HG03066 (cell line): Measurements from ENCODE around the gene SLC8A1.

Experiments
- ATAC-seq: cut with Tn5 transposase; IDR thresholded peaks from one replicate; pipeline ENCODE4 v1.9.1; 2021; ENCODE audit warnings: low read depth; ENCODE audit not compliant: unreplicated experiment

The SLC8A1 gene

GRCh38 chr2:40321822-40322221 is 130.1 kb downstream of the SLC8A1 start:
- no peak for ATAC-seq

- peak; percentile 75 for ATAC-seq
Measured at GRCh38 chr2:40321016-40321623, 130.8 kb downstream of the SLC8A1 start.

GRCh38 chr2:40318921-40319320 is 133.0 kb downstream of the SLC8A1 start:
- no peak for ATAC-seq

GRCh38 chr2:40317761-40318160 is 134.1 kb downstream of the SLC8A1 start:
- no peak for ATAC-seq

GRCh38 chr2:40317046-40317445 is 134.8 kb downstream of the SLC8A1 start:
- ATAC-seq: no peak

- ATAC-seq: no peak
Measured at GRCh38 chr2:40316620-40317019, 135.3 kb downstream of the SLC8A1 start.

- ATAC-seq: no peak
Measured at GRCh38 chr2:40315683-40316082, 136.2 kb downstream of the SLC8A1 start.

GRCh38 chr2:40311026-40311425 is 140.9 kb downstream of the SLC8A1 start:
- ATAC-seq: no peak

- no peak for ATAC-seq
Measured at GRCh38 chr2:40310303-40310702, 141.6 kb downstream of the SLC8A1 start.

GRCh38 chr2:40304340-40304739 is 147.6 kb downstream of the SLC8A1 start:
- no peak for ATAC-seq

GRCh38 chr2:40303746-40304145 is 148.1 kb downstream of the SLC8A1 start:
- no peak for ATAC-seq

GRCh38 chr2:40302751-40303325 is 149.1 kb downstream of the SLC8A1 start:
- ATAC-seq: no peak

- no peak for ATAC-seq
Measured at GRCh38 chr2:40300391-40300790, 151.5 kb downstream of the SLC8A1 start.

- no peak for ATAC-seq
Measured at GRCh38 chr2:40299781-40300180, 152.1 kb downstream of the SLC8A1 start.

GRCh38 chr2:40299173-40299572 is 152.7 kb downstream of the SLC8A1 start:
- ATAC-seq: no peak

- ATAC-seq: no peak
Measured at GRCh38 chr2:40298026-40298425, 153.9 kb downstream of the SLC8A1 start.

GRCh38 chr2:40292291-40292690 is 159.6 kb downstream of the SLC8A1 start:
- ATAC-seq: no peak

- ATAC-seq: no peak
Measured at GRCh38 chr2:40289771-40290404, 162.0 kb downstream of the SLC8A1 start.

- no peak for ATAC-seq
Measured at GRCh38 chr2:40287773-40288172, 164.1 kb downstream of the SLC8A1 start.

- ATAC-seq: no peak
Measured at GRCh38 chr2:40287195-40287594, 164.7 kb downstream of the SLC8A1 start.

GRCh38 chr2:40286721-40287120 is 165.2 kb downstream of the SLC8A1 start:
- ATAC-seq: no peak

- no peak for ATAC-seq
Measured at GRCh38 chr2:40285391-40285790, 166.5 kb downstream of the SLC8A1 start.
